Fibroblast of lung (primary cell): ENCODE results near the gene MRGPRF.

Experiments
- CTCF ChIP-seq, 2 donors: IDR thresholded peaks in 1 of 2; conservative IDR thresholded peaks in 1 of 2; 1 replicate in 1 of 2; 2 replicates in 1 of 2; pipeline ENCODE4 v1.5.1; 2011 to 2012; ENCODE audit warnings: low read length in 2 of 2, control low read depth in 1 of 2, inconsistent platforms in 1 of 2, low read depth in 1 of 2, mild to moderate bottlenecking in 1 of 2
- EZH2 ChIP-seq: IDR thresholded peaks from 2 replicates; pipeline ENCODE4 v1.5.1; 2012; ENCODE audit warnings: low read length, control low read depth, mild to moderate bottlenecking; ENCODE audit errors: missing control alignments

DNA sequence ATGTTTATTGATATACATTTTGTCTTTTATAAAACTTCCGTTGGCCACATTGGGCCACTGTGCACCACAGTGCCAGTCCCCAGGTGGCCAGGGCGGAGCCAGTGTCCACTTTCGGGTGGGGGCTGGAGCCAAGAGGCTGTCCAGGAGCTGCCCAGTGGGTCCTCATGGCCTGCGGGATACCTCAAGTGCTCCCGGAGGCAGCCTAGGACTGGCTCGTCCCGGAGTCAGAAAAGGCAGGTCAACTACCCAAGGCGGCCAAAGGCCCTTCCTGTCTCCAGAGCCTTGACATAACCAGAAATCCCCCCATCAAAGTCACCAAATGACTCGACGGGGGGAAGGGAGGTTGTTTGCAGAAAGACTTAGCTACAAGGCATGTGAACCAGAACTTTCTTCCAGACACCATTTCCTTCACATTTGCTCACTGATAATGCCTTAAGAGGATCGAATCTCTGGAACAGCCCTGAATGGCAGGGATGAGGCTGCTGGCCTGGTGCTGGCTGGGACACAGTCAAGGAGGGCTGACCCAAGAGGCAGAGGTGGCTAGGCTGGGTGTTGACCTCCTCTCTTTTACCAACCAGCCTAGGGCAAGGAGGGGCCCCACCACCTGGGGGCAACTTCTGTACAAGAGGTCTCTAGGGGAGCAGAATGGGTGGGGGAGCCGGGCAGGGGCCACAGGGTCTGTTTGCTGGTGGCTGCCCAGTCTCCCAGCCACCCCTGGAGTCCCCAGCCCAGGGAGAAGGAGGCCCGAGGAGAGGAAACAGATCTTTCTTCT lies 8.4 kb downstream of the MRGPRF start:
- TF ChIP-seq CTCF (conservative IDR thresholded peaks at IDR 0.05 in 1 of 2, IDR thresholded peaks at IDR 0.05 in 1 of 2; ENCODE audit: low read depth in 1 of 2, low read length in 2 of 2) (no peak), EZH2 (no peak)
